RWPE1 (cell line): ENCODE results near the gene FIGN.

Experiments used
- CTCF ChIA-PET: fragments of 350-600 bp; sonication (Branson Sonifier 250); formaldehyde crosslinking; extraction: SDS; loops from one replicate; lab custom pipeline; 2021; lab: Yijun Ruan, JAX
- POLR2A ChIA-PET: fragments of 400-600 bp; formaldehyde crosslinking; extraction: SDS; loops from one replicate; lab custom pipeline; 2020; ENCODE audit warnings: antibody characterized with exemption; ENCODE audit not compliant: low non-redundant PET; lab: Yijun Ruan, JAX
- DNase-seq: peaks from one replicate; pipeline ENCODE4 v3.0.0; 2012; ENCODE audit warnings: low spot score
- H3K27ac ChIP-seq: fragments of 450-650 bp; 2 replicates; pipeline ENCODE4 v1.5.1; 2017
- TF ChIP-seq, protein P1 (sequence below): fragments of 450-650 bp; conservative IDR thresholded peaks from 2 replicates; pipeline ENCODE4 v1.5.1; 2017; ENCODE audit warnings: low read depth, mild to moderate bottlenecking

FIGN gene

DNA sequence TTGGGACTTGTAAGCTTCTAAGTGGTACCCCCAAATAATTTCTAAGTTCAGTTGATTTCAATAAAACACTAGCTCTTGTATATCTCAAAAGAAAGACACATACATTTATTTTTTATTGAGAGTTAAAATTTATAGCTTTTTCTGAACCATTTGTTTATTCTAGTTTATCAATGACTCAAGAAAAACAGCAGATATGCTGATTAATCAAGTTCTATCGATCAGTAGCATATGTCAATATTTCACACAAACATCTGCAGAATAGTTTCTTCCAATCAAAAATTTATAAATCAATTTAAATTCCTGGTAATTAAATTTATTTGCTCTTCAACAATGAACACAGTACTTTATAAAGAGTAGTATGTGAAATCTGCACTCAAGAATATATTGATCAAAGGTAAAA, 5.3 kb downstream of the FIGN start:
- ChIA-PET CTCF (no interaction called here), POLR2A (no interaction called here)
- no peak overlapping the region for H3K27ac ChIP-seq
- TF ChIP-seq, protein P1, sequence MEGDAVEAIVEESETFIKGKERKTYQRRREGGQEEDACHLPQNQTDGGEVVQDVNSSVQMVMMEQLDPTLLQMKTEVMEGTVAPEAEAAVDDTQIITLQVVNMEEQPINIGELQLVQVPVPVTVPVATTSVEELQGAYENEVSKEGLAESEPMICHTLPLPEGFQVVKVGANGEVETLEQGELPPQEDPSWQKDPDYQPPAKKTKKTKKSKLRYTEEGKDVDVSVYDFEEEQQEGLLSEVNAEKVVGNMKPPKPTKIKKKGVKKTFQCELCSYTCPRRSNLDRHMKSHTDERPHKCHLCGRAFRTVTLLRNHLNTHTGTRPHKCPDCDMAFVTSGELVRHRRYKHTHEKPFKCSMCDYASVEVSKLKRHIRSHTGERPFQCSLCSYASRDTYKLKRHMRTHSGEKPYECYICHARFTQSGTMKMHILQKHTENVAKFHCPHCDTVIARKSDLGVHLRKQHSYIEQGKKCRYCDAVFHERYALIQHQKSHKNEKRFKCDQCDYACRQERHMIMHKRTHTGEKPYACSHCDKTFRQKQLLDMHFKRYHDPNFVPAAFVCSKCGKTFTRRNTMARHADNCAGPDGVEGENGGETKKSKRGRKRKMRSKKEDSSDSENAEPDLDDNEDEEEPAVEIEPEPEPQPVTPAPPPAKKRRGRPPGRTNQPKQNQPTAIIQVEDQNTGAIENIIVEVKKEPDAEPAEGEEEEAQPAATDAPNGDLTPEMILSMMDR: no peak
- no peak for DNase-seq

DNA sequence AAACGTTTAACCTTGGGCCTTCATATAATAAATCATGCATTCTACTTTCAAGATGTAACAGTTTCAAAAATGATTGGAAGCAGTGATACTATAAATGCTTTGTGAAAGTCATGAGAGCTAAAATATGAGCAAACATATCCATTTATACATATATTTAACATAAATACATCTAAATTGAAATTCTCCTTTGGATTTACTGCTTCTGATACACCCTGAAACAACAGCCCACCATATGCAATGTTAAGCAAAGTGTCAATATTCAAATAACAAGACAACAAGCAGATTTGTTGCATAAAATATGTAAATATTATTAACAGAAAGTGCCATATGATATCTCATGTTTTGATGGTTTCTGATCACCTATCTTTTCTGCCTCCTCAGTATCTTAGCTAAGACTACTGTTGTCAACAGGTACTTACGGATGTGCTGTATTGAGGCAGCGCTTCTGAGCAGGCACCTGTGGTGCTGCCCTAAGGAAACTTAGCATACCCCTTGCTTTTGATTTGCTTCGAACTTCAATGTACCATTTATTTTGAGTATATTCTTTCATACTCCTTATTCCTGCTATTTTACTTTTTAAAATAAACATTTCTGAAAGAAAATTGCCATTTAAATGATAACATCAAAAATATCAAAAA, 6.1 kb downstream of the FIGN start:
- POLR2A ChIA-PET: no interaction called here
- TF ChIP-seq, protein P1: no peak
- H3K27ac ChIP-seq: no peak overlapping the region

GRCh38 chr2:163723881-163724280, 11.9 kb downstream of the FIGN start:
- no peak overlapping the region for H3K27ac ChIP-seq
- CTCF ChIA-PET: no interaction called here
- DNase-seq: no peak
- TF ChIP-seq, protein P1: no peak
- POLR2A ChIA-PET: no interaction called here

More for the DNA sequence above, 6.1 kb downstream of the FIGN start:
- CTCF ChIA-PET: interaction anchor here (0.5 kb wide), 1 partner anchor 268 kb away, joined by 3 read pairs; no protein-coding TSS in a partner anchor
- DNase-seq: no peak

DNA sequence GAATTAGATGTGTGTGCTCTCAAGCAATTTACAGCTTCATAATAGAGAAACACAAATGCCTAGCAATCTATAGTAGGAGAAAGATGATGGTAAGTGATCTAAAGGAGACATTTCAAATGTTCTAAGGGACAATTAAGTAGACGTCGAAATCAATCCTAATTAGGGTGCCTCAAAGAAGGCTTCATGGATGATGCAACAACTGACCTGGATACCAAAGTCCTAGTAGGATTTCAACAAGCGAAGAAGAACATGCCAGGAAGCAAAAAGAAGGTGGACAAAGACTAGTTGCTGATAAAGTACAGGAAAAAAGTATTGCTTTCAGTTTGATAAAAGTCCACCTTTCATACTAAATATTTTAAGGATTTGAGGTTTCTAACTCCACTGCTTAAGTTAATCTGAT, 12.5 kb downstream of the FIGN start:
- H3K27ac ChIP-seq: no peak overlapping the region
- CTCF ChIA-PET: no interaction called here
- TF ChIP-seq, protein P1: no peak
- POLR2A ChIA-PET: no interaction called here
- DNase-seq: no peak

DNA sequence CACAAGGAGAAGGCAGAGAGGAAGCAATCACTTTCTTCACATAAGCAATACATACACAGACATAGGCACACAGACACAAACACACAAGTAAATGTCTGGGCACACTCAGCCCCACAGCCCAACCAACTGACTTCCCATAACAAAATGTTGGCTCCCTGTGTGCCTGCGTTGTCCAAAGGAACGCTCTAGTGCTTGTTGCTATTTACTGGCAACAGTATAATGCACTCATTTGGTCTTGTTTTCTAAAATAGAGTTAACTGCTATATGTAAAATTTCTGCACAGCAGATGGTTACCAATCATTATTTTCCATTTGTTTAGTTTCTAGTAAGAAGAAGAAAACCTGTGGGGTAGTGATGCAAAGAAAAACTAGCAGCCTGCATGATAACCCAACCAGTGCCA, 16.5 kb downstream of the FIGN start:
- ChIA-PET CTCF (no interaction called here), POLR2A (no interaction called here)
- TF ChIP-seq, protein P1: no peak
- no peak overlapping the region for H3K27ac ChIP-seq
- no peak for DNase-seq

DNA sequence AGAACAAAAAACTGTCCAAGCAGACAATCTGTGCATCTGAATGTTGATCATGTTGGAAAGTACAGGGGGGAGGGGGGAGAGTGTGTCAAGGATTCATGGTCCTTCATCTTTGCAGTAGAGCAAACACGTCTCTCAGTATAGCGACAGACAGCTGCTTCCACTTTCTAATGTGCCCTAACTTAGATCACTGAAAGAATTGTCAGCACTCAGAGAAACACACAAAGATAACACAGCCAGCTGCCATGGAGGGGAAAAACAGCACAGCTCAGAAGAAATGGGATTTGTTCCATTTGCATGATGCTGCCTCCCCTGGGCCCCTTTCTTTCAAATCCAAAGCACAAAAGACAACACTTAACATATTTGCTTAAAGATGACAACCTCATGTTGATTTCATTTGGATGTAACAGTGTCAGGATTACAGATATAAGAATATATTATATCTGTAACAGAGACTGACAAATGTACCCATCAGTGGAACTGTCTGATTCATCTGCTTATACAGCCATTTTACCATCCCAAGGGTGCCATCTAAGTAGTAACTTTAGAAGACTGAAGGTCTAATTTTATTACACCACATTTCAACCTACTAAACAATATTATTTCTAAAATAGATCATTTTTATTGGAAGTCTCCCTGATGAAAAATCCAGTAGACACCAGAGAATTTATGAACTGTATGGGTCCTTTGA, 17.7 kb downstream of the FIGN start:
- ChIA-PET POLR2A (no interaction called here), CTCF (no interaction called here)
- no peak for DNase-seq
- H3K27ac ChIP-seq: no peak overlapping the region
- TF ChIP-seq, protein P1: no peak
